Measurements from ENCODE around the gene SLC34A3.

SLC34A3 gene

GRCh38 chr9:137278721-137279711, 48.3 kb downstream of the SLC34A3 start:
- DNase-seq = no peak

- no peak for DNase-seq
These were observed 49.2 kb downstream of the SLC34A3 start for GRCh38 chr9:137279741-137280473.

DNA sequence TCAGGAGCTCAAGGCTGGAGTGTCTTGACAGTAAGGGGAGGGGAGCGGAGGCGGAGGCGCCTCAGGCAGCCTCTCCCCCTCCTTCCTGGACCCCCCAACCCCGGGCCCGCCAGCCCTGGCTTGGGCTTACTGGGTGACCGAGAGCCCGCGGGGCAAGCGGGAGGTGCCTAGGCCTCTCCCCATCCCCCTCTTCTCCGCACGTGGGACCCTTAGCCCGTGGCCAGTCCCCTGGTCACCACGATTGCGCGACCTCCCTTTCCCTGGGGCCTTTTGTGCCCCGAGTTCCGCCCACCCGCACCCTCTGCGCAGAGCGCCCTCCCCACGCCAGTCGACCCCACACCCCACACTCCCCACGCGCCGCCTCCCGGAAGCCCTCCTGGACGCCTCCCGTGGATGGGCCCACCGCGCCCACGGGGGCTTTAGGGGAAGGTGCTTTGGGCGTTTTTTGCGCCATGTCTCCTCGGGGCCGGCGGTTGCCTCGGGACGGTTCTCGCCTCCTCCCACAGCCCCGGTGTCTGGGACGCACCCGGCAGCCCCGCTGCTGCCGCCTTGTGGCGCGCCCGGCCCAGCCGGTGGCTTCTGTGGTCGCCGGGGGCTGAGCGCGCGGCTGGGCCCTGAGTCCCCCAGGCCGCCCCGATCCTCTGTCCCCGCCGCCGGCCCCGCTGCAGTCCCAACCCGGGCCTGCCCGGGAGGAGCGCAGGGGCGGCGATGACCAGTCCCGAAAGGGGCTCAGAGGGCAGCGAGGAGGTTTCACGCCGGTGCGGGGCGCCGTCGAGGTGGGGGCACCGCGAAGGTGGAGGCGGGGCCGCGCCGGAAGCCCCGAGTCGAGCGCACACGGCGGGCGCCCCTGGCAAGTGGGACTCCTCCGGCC, 50.0 kb downstream of the SLC34A3 start:
- DNase-seq = no peak

- no peak for DNase-seq
These were observed 50.8 kb downstream of the SLC34A3 start for GRCh38 chr9:137281345-137282116.

Measured in NCI-H1436 treated with DMSO at 0.1 percent for 48 hours (cell line).